Measurements from ENCODE around the gene NUTF2. TPM values are rescaled to one million over a fixed set of nuclear protein-coding genes. Genes with fewer than 3 reads are reported as not detected.

NUTF2 gene
- total and polyA plus RNA-seq, 2 of the 4 experiments (the other 2 are of a cell fraction) = 42.7 to 361 TPM

GRCh38 chr16:67837811-67838210 lies 8.9 kb upstream of the NUTF2 start:
- Histone ChIP-seq H4K5ac (ENCODE audit: low read depth, low read length) (no peak overlapping the region), H3K4me2 (ENCODE audit: low read depth, low read length) (no peak overlapping the region), H2BK120ac (ENCODE audit: low read depth, low read length) (no peak overlapping the region), H3K36me3 (ENCODE audit: control insufficient read depth, insufficient read depth, low read length) (no peaks in the 10 kb centered on the region), H2AFZ (replicated peaks; ENCODE audit: low read length, poor library complexity) (no peak overlapping the region), H3K9me1 (ENCODE audit: insufficient read depth, low read length) (peaks cover 7% of the 10 kb centered on the region; the same call in 1 of the 2 replicates), H4K91ac (ENCODE audit: insufficient read depth, low read depth, low read length) (no peak overlapping the region), H3K79me1 (ENCODE audit: low read depth in 1 of 2, low read length in 2 of 2) (peaks cover 3 to 20% of the 10 kb centered on the region in 2 experiments; a peak in 3 of 4 replicates), H3K27ac (ENCODE audit: insufficient read depth, low read length) (no peak overlapping the region), H3K27me3 (ENCODE audit: control insufficient read depth, insufficient read depth, low read length) (no peaks in the 10 kb centered on the region), H3K18ac (ENCODE audit: low read depth, low read length) (no peak overlapping the region), H3K14ac (replicated peaks; ENCODE audit: low read depth, low read length) (no peak overlapping the region), H3K4me3 (ENCODE audit: insufficient read depth, low read depth, low read length) (no peak overlapping the region), H2BK5ac (ENCODE audit: low read depth, low read length, poor library complexity, severe bottlenecking) (no peak overlapping the region), H3K9ac (ENCODE audit: low read depth, low read length) (no peak overlapping the region), H3K56ac (ENCODE audit: extremely low read depth, insufficient read depth, low read length) (no peak overlapping the region), H4K20me1 (ENCODE audit: insufficient read depth, low read length) (peaks cover 2% of the 10 kb centered on the region; the same call in 1 of the 2 replicates), H2BK20ac (ENCODE audit: low read depth, low read length) (no peak overlapping the region), H3K4me1 (ENCODE audit: control insufficient read depth, insufficient read depth, low read length) (peaks cover 1% of the 10 kb centered on the region), H3K4ac (ENCODE audit: low read depth, low read length) (no peak overlapping the region), H4K8ac (ENCODE audit: low read depth in 2 of 2, low read length in 2 of 2) (no peak overlapping the region), H3K9me3 (ENCODE audit: control insufficient read depth, insufficient read depth, low read length) (no peaks in the 10 kb centered on the region), H2AK5ac (ENCODE audit: low read depth, low read length) (no peak overlapping the region), H3K23ac (ENCODE audit: low read depth, low read length) (no peak overlapping the region), H2AK9ac (replicated peaks; ENCODE audit: low read depth, low read length, poor library complexity) (no peak overlapping the region), H2BK15ac (ENCODE audit: low read depth, low read length) (no peak overlapping the region)
- in situ Hi-C loops (cut with MboI; ENCODE audit: low sequenced_read_pairs) (no loop called here), dilution Hi-C loops (cut with HindIII; ENCODE audit: low sequenced_read_pairs, unreplicated experiment) (no loop called here), intact Hi-C loops (cut with micrococcal nuclease) (no loop called here)
- CTCF ChIA-PET = no interaction called here
- WGBS, 2 experiments (ENCODE audit: extremely low coverage in 2 of 2, insufficient read length in 1 of 2) = 93% methylated on average over 2 of the region's 2 CpGs; no CpG with 5 or more reads in 1 of the 2 experiments
- TF ChIP-seq CHD1 (IDR thresholded peaks at IDR 0.05; ENCODE audit: low read depth, low read length) (no peak), NFE2L2 (IDR thresholded peaks at IDR 0.05; ENCODE audit: low read depth, low read length) (no peak), SMC3 (IDR thresholded peaks at IDR 0.05; ENCODE audit: low read depth, low read length) (no peak), BHLHE40 (IDR thresholded peaks at IDR 0.05; ENCODE audit: low read depth, low read length) (no peak), MAFK (IDR thresholded peaks at IDR 0.05; ENCODE audit: low read depth, low read length) (no peak), RAD21 (IDR thresholded peaks at IDR 0.05; ENCODE audit: low read length) (no peak), ELK1 (IDR thresholded peaks at IDR 0.05; ENCODE audit: borderline replicate concordance, low read depth, low read length) (no peak), FOS (IDR thresholded peaks at IDR 0.05; ENCODE audit: low read depth, low read length) (no peak), RFX5 (IDR thresholded peaks at IDR 0.05; ENCODE audit: low read depth, low read length) (no peak), MAZ (IDR thresholded peaks at IDR 0.05; ENCODE audit: borderline replicate concordance, low read depth, low read length) (no peak), RCOR1 (IDR thresholded peaks at IDR 0.05; ENCODE audit: insufficient replicate concordance, low read length) (no peak), CEBPB (IDR thresholded peaks at IDR 0.05; ENCODE audit: low read depth, low read length) (no peak), POLR2A (IDR thresholded peaks at IDR 0.05; ENCODE audit: low read depth, low read length) (no peak), MXI1 (IDR thresholded peaks at IDR 0.05; ENCODE audit: borderline replicate concordance, low read depth, low read length) (no peak)
- TF ChIP-seq, protein P1, sequence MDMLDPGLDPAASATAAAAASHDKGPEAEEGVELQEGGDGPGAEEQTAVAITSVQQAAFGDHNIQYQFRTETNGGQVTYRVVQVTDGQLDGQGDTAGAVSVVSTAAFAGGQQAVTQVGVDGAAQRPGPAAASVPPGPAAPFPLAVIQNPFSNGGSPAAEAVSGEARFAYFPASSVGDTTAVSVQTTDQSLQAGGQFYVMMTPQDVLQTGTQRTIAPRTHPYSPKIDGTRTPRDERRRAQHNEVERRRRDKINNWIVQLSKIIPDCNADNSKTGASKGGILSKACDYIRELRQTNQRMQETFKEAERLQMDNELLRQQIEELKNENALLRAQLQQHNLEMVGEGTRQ (IDR thresholded peaks at IDR 0.05; ENCODE audit: low read depth, low read length) = no peak
- TF ChIP-seq, protein P2, sequence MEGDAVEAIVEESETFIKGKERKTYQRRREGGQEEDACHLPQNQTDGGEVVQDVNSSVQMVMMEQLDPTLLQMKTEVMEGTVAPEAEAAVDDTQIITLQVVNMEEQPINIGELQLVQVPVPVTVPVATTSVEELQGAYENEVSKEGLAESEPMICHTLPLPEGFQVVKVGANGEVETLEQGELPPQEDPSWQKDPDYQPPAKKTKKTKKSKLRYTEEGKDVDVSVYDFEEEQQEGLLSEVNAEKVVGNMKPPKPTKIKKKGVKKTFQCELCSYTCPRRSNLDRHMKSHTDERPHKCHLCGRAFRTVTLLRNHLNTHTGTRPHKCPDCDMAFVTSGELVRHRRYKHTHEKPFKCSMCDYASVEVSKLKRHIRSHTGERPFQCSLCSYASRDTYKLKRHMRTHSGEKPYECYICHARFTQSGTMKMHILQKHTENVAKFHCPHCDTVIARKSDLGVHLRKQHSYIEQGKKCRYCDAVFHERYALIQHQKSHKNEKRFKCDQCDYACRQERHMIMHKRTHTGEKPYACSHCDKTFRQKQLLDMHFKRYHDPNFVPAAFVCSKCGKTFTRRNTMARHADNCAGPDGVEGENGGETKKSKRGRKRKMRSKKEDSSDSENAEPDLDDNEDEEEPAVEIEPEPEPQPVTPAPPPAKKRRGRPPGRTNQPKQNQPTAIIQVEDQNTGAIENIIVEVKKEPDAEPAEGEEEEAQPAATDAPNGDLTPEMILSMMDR (conservative IDR thresholded peaks at IDR 0.05; ENCODE audit: low read depth, low read length) = no peak
- no peak for ATAC-seq (ENCODE audit: low read depth)
- no peak for DNase-seq
- POLR2A ChIA-PET (ENCODE audit: unreplicated experiment) = no interaction called here
- BruUV-seq (replicated peaks) = no TSS peak
